Measurements from ENCODE around the gene JAZF1.
A peak's percentile ranks its signal among the peaks of the same experiment; 100 is the strongest.

JAZF1 gene

GRCh38 chr7:27812706-27813105 lies 367.9 kb downstream of the JAZF1 start:
- DNase-seq (ENCODE audit: low read depth): no peak
- H3K4me3 ChIP-seq (ENCODE audit: low read length): no peak overlapping the region
- TF ChIP-seq, protein P1, sequence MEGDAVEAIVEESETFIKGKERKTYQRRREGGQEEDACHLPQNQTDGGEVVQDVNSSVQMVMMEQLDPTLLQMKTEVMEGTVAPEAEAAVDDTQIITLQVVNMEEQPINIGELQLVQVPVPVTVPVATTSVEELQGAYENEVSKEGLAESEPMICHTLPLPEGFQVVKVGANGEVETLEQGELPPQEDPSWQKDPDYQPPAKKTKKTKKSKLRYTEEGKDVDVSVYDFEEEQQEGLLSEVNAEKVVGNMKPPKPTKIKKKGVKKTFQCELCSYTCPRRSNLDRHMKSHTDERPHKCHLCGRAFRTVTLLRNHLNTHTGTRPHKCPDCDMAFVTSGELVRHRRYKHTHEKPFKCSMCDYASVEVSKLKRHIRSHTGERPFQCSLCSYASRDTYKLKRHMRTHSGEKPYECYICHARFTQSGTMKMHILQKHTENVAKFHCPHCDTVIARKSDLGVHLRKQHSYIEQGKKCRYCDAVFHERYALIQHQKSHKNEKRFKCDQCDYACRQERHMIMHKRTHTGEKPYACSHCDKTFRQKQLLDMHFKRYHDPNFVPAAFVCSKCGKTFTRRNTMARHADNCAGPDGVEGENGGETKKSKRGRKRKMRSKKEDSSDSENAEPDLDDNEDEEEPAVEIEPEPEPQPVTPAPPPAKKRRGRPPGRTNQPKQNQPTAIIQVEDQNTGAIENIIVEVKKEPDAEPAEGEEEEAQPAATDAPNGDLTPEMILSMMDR (conservative IDR thresholded peaks at IDR 0.05; ENCODE audit: low read length): no peak

- TF ChIP-seq, protein P1 (conservative IDR thresholded peaks at IDR 0.05; ENCODE audit: low read length): no peak
- H3K4me3 ChIP-seq (ENCODE audit: low read length): no peak overlapping the region
- DNase-seq (ENCODE audit: low read depth): no peak
Measured at GRCh38 chr7:27810186-27810585, 370.4 kb downstream of the JAZF1 start.

- TF ChIP-seq, protein P1 (conservative IDR thresholded peaks at IDR 0.05; ENCODE audit: low read length): no peak
- peak; percentile 62 for DNase-seq (ENCODE audit: low read depth)
- no peak overlapping the region for H3K4me3 ChIP-seq (ENCODE audit: low read length)
Measured at GRCh38 chr7:27808626-27809025, 372.0 kb downstream of the JAZF1 start.

GRCh38 chr7:27804139-27804538 lies 376.5 kb downstream of the JAZF1 start:
- TF ChIP-seq, protein P1 (conservative IDR thresholded peaks at IDR 0.05; ENCODE audit: low read length): no peak
- no peak overlapping the region for H3K4me3 ChIP-seq (ENCODE audit: low read length)
- DNase-seq (ENCODE audit: low read depth): peak; percentile 11

GRCh38 chr7:27802999-27803398 lies 377.6 kb downstream of the JAZF1 start:
- no peak overlapping the region for H3K4me3 ChIP-seq (ENCODE audit: low read length)
- TF ChIP-seq, protein P1 (conservative IDR thresholded peaks at IDR 0.05; ENCODE audit: low read length): no peak
- peak; percentile 65 for DNase-seq (ENCODE audit: low read depth)

GRCh38 chr7:27799212-27799611 lies 381.4 kb downstream of the JAZF1 start:
- DNase-seq (ENCODE audit: low read depth): no peak
- TF ChIP-seq, protein P1 (conservative IDR thresholded peaks at IDR 0.05; ENCODE audit: low read length): no peak
- no peak overlapping the region for H3K4me3 ChIP-seq (ENCODE audit: low read length)

- TF ChIP-seq, protein P1 (conservative IDR thresholded peaks at IDR 0.05; ENCODE audit: low read length): no peak
- no peak for DNase-seq (ENCODE audit: low read depth)
- H3K4me3 ChIP-seq (ENCODE audit: low read length): no peak overlapping the region
Measured at GRCh38 chr7:27795977-27796376, 384.6 kb downstream of the JAZF1 start.
